ENCODE results near the gene VPREB3.
A peak's percentile ranks its signal among the peaks of the same experiment; 100 is the strongest.

Gene VPREB3

GRCh38 chr22:23764899-23765881, 11.0 kb upstream of the VPREB3 start:
- DNase-seq (ENCODE audit: low spot score), result no peak

GRCh38 chr22:23763954-23764353, 9.7 kb upstream of the VPREB3 start:
- no peak for DNase-seq (ENCODE audit: low spot score)

- DNase-seq (ENCODE audit: low spot score), result no peak
These were observed 9.3 kb upstream of the VPREB3 start for GRCh38 chr22:23763579-23763945.

- DNase-seq (ENCODE audit: low spot score), result no peak
These were observed 8.8 kb upstream of the VPREB3 start, which contains the start of gene C22orf15 for GRCh38 chr22:23762842-23763578. C22orf15 (plus strand) TSS chr22:23762990; CDS start chr22:23763307, 317 bp downstream.

GRCh38 chr22:23760056-23760455, 5.8 kb upstream of the VPREB3 start:
- no peak for DNase-seq (ENCODE audit: low spot score)

GRCh38 chr22:23759566-23759965, 5.3 kb upstream of the VPREB3 start:
- no peak for DNase-seq (ENCODE audit: low spot score)

- DNase-seq (ENCODE audit: low spot score), result no peak
These were observed 2.7 kb upstream of the VPREB3 start for GRCh38 chr22:23756891-23757290.

GRCh38 chr22:23755711-23756110, 1.5 kb upstream of the VPREB3 start:
- no peak for DNase-seq (ENCODE audit: low spot score)

- DNase-seq (ENCODE audit: low spot score), result no peak
These were observed 883 bp upstream of the VPREB3 start for GRCh38 chr22:23754980-23755636.

- DNase-seq (ENCODE audit: low spot score), result no peak
These were observed 840 bp downstream of the VPREB3 start for GRCh38 chr22:23753385-23753784.

GRCh38 chr22:23752750-23753149, 1.5 kb downstream of the VPREB3 start:
- DNase-seq (ENCODE audit: low spot score), result no peak

GRCh38 chr22:23752090-23752691, 2.0 kb downstream of the VPREB3 start:
- no peak for DNase-seq (ENCODE audit: low spot score)

GRCh38 chr22:23751441-23751996, 2.7 kb downstream of the VPREB3 start:
- no peak for DNase-seq (ENCODE audit: low spot score)

- peak; percentile 92 for DNase-seq (ENCODE audit: low spot score)
These were observed 3.3 kb downstream of the VPREB3 start, which contains the start of gene ZNF70 for GRCh38 chr22:23750714-23751440. ZNF70 (minus strand) TSS chr22:23751112; CDS start chr22:23745140, 5,972 bp downstream.

GRCh38 chr22:23750367-23750713, 3.9 kb downstream of the VPREB3 start:
- no peak for DNase-seq (ENCODE audit: low spot score)

- no peak for DNase-seq (ENCODE audit: low spot score)
These were observed 4.4 kb downstream of the VPREB3 start for GRCh38 chr22:23749841-23750301.

GRCh38 chr22:23745791-23746190, 8.4 kb downstream of the VPREB3 start:
- no peak for DNase-seq (ENCODE audit: low spot score)

GRCh38 chr22:23744485-23744884, 9.7 kb downstream of the VPREB3 start:
- DNase-seq (ENCODE audit: low spot score), result no peak

- no peak for DNase-seq (ENCODE audit: low spot score)
These were observed 10.2 kb downstream of the VPREB3 start for GRCh38 chr22:23744001-23744400.

GRCh38 chr22:23743303-23743705, 10.9 kb downstream of the VPREB3 start:
- DNase-seq (ENCODE audit: low spot score), result no peak

All from ecto neural progenitor cell (in vitro differentiated cells).